HG02610 (cell line): Measurements from ENCODE around the gene SEMA3D.
"Not testable (repeated sequence)": the region's sequence is repeated elsewhere in the genome, so short reads cannot be mapped to it uniquely, and the experiment has no call there.

Experiments used
- ATAC-seq: cut with Tn5 transposase; IDR thresholded peaks from one replicate; pipeline ENCODE4 v1.9.1; 2021; ENCODE audit warnings: mild to moderate bottlenecking, moderate library complexity; ENCODE audit not compliant: unreplicated experiment

The SEMA3D gene

DNA sequence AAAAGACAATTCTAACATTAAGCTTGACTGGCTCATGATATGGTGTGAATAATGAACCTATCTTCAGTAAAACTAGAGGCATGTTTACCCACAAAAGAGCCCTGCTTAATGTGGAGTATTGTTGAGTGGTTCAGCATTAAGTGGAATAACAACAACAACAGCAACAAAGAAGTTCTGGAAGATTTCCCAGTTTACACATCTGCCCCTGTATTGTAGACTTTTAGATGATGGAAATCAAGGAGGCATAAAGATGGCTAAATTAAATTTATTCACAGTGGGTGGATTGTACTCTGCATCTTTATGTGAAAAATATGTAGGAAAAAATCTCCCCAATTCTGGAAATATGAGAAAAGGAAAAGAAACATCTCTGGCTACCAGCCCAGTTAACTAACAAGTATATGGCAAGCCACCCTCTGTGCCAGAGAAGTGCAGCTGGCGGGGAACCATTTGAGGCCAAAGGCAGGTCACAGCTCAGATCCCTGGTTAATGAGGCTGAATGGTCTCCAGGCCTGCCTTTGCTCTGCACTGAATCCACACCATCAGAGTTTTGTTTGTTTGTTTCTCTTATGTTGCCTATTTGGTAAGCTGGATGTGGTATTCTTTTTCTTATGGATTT, 186.0 kb downstream of the SEMA3D start:
- no peak for ATAC-seq

DNA sequence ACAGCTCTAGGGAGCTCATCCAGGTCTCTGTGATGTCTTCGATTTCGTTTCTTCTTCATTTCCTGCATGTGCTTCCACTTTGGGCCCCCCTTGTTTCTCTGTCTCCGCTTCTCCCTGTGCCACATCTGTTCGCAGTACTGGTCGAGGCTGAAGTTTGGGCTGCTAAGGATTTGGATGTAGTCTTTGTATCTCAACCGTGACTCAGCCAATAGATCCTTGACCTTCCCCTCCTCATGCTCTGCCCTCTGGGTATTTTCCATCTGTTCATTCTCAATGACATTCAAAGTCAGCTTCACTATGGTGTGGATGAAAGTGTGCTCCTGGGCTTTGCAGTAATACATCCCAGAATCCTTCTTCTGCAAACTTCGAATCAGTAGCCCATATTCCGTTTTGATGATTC, 187.4 kb downstream of the SEMA3D start:
- no peak for ATAC-seq

DNA sequence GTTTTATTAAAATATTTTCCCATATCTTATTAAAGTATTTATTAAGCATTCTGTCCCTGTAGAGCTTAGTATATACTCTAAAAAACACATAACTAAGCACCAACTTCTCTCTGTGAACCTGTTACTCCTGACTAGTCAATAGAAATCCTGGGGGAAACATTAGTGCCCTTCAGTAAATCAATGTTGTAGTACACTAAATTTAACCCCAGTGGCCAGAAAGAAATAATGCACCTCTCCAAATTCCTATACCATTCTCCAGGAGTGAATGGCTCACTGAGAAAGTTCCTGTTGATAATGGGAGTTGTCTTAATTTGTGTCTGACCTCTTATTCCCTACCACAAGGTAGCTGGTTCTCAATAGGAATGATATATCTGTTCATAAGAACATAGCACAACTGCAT, 188.2 kb downstream of the SEMA3D start:
- ATAC-seq = no peak

DNA sequence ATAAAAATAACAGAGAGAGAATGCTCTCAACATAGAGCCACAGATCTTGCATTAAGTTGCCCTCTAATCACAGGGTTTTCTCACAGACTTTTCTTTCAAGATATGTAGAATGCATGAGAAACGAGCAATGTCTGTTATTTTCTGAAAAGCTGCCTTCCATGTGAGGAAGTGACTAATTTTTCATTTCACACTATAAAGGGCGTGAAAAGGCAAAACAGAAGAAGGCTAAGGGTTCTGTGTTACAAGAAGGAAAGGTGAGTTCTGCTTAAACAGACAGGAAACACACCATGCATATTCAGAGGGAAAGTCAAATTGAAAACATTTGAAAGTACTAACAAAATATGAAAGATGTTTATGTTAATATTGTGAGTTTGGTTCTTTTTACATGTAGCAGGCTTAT, 189.2 kb downstream of the SEMA3D start:
- no peak for ATAC-seq

DNA sequence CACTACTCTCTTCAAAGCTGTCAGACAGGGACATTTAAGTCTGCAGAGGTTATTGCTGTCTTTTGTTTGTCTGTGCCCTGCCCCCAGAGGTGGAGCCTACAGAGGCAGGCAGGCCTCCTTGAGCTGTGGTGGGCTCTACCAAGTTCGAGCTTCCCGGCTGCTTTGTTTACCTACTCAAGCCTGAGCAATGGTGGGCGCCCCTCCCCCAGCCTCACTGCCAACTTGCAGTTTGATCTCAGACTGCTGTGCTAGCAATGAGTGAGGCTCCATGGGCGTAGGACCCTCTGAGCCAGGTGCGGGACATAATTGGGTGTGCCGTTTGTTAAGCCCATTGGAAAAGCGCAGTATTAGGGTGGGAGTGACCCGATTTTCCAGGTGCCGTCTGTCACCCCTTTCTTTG, 193.9 kb downstream of the SEMA3D start:
- not testable (repeated sequence) for ATAC-seq

DNA sequence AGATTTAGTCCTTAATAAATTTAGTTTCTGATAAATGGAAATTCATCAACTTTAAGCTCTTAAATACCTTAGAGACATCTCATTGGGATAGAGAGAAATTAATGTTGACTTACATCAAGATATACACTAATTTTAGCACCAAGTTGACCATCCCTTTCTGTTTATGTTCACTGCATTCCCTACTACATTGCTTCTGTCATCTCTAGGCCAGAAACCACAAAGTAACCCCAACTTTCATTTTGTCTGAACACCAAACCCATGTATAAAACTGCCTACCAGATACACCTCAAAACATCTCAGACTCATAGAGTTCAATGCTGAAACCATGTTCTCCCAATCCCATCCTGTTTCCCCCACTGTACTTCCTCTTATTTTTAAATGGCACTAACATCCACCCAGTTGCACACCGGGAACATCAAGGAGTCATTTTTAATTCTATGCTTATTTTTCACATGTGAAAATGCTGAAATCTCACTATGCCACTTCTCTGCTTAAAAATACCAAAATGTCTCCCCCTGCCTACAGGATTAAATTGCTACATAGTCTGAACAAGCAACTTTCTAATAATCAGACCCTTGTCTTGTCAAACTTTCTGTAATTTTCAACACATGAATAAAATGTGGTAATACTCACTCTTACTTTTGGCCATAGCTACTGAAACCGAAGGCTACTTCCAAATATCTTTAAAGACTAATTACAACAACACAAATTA, 201.6 kb downstream of the SEMA3D start:
- no peak for ATAC-seq

DNA sequence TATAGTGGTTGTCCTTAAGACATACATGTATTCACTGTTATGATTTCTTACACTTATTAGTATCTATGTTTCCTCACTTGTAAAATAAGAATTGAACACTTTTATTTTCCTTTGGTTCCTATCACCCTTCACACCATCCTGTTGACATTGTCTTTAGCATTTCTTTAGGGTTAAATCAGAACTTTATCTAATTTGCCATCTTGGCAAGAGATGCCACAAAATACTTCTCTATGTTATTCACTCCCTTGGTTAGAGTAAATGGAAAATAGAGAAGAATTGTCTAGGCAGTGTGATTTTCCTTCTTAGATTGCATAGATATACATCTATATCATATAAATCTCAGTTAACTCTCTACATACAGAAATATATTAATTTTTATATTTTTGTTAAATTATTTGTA, 204.7 kb downstream of the SEMA3D start:
- ATAC-seq = no peak

DNA sequence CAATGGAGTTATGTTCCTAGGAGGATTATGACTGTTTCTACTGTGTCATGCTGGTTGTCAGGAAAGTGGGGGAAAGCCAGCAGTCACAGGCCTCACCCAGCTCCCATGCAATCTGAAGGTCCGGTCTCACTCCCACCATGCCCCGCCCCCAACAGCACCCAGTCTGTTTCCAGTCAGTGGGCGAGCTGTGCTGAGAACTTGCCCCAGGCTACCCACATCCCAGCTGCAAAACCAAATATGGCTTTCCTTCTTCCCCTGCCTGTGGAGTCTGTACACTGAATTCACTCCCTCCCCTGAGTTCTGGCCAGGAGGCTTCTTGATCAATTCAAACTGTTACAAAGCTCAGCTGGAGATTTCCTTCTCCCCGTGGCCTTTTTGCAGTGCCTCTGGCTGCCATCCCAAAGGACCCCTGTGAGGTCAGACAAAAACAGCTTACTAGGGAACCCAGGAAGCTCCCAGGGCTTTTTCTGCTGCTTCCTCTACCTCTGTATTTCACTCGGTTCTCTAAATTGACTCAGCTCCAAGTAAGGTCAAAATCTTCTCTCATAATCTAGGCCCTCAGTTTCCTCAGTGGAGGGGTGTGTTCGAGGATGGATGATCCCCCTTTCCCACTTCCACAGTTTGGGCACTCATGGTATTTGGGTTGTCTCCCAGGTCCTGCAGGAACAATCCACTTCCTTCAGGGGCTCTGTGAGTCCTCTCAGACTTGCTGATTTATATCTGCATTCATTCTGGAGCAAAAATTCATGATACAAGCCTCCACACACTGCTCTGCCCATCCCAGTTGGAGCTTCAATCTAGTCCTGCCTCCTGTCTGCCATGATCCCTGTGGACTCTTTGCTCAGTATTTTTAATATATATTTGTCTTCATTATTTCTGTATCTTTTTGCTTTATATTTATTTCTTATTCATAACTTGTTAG, 205.5 kb downstream of the SEMA3D start:
- no peak for ATAC-seq

DNA sequence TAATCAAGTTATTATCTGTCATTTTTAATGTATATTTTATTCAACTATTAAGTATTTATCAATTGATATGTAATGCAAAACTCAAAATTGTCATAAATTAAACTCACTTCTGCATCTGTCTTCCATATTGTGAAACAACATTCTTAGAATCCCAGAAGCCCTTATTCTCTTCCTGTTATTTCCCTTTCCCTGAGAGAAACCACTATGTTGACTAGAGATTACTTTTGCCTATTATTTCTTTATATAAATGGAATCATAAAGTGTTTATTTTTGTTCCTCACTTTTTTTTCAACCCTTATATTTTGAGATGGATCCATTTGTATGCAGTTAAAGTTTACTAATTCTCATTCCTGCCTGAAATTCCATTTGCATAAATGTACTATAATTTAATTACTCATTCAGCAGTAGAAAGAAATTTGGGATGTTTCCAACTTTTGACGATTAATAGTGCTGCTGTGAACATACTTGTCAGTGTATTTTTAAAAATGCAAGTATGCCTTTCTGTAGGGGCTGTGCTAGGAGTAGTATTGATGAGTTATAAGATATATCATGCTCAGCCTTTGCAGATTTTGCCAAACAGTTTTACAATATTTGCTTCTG, 211.2 kb downstream of the SEMA3D start:
- ATAC-seq = no peak

DNA sequence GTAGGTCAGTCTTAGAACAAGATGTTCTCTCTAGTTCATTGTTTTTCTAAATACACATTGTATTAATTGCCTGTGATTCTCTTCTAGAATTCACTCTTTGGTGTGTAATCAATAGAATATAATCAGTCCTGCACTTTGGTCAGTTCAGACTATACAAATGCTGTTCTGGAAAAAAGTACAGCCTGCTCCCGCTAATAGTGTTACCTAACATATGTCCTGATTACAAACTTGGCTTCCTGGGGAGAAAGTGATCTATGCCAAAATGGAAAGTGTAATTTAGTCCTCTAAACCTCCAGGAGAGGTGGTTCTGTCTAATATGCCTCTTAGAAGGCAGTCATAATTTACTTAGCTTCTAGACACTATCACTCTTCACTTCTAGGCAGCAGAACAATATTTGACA, 215.5 kb downstream of the SEMA3D start:
- no peak for ATAC-seq

DNA sequence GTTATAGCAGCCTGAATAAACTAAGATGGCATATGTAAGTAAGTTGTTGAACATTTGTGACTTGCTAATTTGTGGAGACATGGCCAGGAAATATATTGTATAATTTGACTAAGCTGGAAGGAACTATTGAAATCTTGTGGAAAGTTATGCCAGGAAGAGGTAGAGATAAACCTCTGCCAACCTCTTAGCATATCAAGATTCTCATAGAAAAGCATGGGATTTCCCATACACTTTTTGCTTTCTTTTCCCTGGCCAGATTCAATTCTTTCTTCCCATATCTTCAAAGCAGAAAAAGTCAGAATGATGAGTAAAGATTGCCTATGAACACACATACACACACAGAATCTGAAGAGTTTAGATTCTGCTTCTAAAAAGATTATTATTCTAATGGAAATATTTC, 216.2 kb downstream of the SEMA3D start:
- no peak for ATAC-seq

DNA sequence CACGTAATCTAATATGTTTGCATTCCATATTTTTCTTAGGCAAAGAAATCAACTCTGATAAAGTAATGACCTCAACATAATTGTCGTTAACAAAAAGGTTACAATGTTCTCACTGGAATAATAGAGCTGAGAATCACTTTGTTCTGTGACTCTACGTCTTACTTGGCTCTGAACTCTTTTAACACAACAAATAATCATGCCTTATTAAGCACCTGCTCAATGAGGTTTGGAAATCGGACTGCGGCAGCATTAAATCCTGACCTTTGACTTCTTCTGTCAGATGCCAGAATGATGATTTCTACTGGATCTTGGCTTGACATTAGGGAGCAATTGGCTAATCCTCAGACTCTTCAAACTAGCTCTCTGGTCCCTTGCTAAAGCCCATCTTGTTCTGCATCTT, 233.6 kb downstream of the SEMA3D start:
- no peak for ATAC-seq

DNA sequence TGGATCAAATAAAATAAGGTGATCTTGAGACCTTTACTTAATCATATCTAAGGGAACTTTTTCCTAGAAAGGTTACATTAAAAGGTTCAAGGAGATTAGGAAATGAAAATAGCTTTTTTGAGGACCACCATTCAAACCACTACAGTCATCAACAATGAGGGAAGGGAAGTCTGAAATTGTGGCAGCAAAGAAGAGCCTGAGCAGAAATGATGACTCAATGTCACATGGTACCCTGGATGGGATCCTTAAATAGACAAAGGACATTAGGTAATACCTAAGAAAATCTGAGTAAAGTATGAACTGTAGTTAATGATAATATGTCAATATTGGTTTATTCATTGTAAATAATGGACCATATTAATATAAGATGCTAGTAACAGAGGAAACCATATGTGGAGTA, 236.0 kb downstream of the SEMA3D start:
- ATAC-seq = no peak

DNA sequence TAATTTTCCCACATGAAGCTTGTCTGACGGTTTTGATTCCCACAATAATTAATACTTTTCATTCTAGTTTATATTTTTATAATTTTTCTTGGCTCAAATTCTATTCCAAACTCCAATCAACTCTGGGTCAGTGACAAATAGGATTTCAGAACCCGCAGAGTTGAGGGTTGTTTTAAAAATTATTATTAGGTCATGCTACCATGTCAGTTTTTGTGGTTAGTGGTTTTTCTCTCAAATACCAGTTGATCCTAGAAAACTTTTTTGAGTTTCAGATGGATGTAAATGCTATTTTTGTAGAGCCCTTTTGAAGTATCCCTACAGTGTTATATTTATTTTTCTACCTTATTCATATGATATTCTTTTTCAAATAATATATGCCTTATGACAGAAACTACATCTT, 237.4 kb downstream of the SEMA3D start:
- ATAC-seq = no peak

DNA sequence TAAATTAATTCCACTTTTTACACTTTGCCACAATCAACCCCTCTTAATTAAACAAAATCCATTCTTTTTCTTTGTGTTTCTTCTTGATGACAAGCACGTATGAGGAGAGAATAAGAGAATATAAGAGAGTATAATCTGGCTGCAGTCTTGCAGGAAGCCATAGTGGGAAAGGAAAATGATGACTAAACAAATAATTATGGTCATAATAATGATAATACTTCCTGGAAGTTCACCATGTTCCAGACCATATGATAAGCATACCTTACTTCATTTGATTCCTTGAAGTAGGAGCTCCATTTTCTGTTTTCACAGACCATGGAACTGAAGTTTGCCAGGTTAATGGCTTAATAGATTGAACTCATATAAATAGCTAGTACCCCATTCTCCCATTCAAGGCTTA, 237.8 kb downstream of the SEMA3D start:
- ATAC-seq = no peak

DNA sequence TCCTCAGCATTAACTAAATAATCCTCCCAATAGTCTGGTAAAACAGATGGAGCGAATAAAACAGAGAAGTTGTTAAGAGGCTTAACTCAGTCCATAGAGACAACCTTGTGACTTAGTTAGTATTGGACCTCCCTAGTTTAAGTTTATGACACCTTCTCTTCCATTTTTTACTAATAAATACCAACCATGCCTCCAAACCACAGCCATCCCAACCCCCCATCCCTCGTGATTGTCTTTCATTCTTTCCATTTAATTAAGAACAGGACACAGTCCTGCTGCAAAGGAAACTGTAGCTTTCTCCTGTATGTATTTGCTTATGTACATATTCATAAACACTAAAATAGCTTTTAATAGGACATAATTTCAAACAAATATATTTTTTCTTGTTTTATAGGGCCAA, 238.2 kb downstream of the SEMA3D start:
- ATAC-seq = no peak

DNA sequence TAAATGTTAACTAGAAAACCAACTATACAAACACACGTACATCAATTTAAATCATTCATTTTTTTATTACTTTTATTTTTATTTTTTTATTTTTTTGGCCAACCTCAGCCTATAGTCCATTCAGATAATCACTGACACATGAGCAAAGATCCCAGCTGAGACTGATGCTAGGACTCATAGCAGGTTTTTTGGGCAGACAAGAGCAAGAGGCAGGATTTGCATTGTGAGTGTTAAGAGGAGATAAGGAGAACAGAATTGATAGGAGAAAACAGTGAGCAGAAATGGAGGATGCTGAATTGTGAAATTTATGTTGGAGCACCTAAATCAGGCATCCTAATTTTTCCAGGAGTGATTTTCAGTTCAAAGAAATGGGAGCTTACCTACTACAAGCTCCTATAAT, 240.3 kb downstream of the SEMA3D start:
- no peak for ATAC-seq
